Parathyroid adenoma (tissue), 2 donors: ENCODE measurements around the gene CUZD1.
"Not testable (repeated sequence)": the region's sequence is repeated elsewhere in the genome, so short reads cannot be mapped to it uniquely, and the experiment has no call there.

ENCODE experiments used
- H2AFZ ChIP-seq: fragments of 300-600 bp; sonication (generic); one replicate; pipeline ENCODE4 v1.7.0; 2017; ENCODE audit warnings: antibody characterized with exemption, mild to moderate bottlenecking
- H3K27ac ChIP-seq: fragments of 300-600 bp; sonication (generic); one replicate; pipeline ENCODE4 v1.7.0; 2017
- H3K27me3 ChIP-seq: fragments of 300-600 bp; sonication (generic); one replicate; pipeline ENCODE4 v1.7.0; 2017; ENCODE audit warnings: low read length; ENCODE audit not compliant: control insufficient read depth, insufficient read depth
- H3K36me3 ChIP-seq: fragments of 300-600 bp; sonication (generic); one replicate; pipeline ENCODE4 v1.7.0; 2017; ENCODE audit warnings: low read length; ENCODE audit not compliant: control insufficient read depth, insufficient read depth
- H3K4me1 ChIP-seq: fragments of 300-600 bp; sonication (generic); one replicate; pipeline ENCODE4 v1.7.0; 2017; ENCODE audit warnings: control low read depth
- H3K4me2 ChIP-seq: fragments of 300-600 bp; sonication (generic); one replicate; pipeline ENCODE4 v1.7.0; 2017; ENCODE audit warnings: low read length
- H3K4me3 ChIP-seq: fragments of 300-600 bp; sonication (generic); one replicate; pipeline ENCODE4 v1.7.0; 2017; ENCODE audit warnings: low read depth, low read length
- H3K79me2 ChIP-seq: fragments of 300-600 bp; sonication (generic); one replicate; pipeline ENCODE4 v1.7.0; 2017; ENCODE audit warnings: control low read depth
- H3K9ac ChIP-seq: fragments of 300-600 bp; sonication (generic); one replicate; pipeline ENCODE4 v1.7.0; 2017; ENCODE audit warnings: mild to moderate bottlenecking
- H3K9me3 ChIP-seq: fragments of 300-600 bp; sonication (generic); one replicate; pipeline ENCODE4 v1.7.0; 2017; ENCODE audit warnings: low read length; ENCODE audit not compliant: control insufficient read depth
- CTCF ChIP-seq: fragments of 300-600 bp; sonication (generic); IDR thresholded peaks from one replicate; pipeline ENCODE4 v1.7.0; 2017; ENCODE audit warnings: antibody characterized with exemption, mild to moderate bottlenecking
- donor health status: primary hyperparathyroidism.

CUZD1 gene

GRCh38 chr10:122875843-122876466 is 30.3 kb upstream of the CUZD1 start:
- Histone ChIP-seq H3K36me3 (no peaks in the 10 kb centered on the region), H3K9me3 (no peaks in the 10 kb centered on the region), H3K4me3 (no peak overlapping the region), H3K27me3 (no peaks in the 10 kb centered on the region), H3K79me2 (peaks cover 7% of the 10 kb centered on the region), H3K4me2 (no peak overlapping the region), H3K27ac (no peak overlapping the region), H3K9ac (no peak overlapping the region), H3K4me1 (no peaks in the 10 kb centered on the region), H2AFZ (no peak overlapping the region)
- TF ChIP-seq CTCF: no peak

GRCh38 chr10:122871947-122872346 is 26.3 kb upstream of the CUZD1 start:
- not testable (repeated sequence) for H3K27me3 ChIP-seq, H3K27ac ChIP-seq, H2AFZ ChIP-seq, H3K4me2 ChIP-seq, H3K79me2 ChIP-seq, H3K4me3 ChIP-seq, H3K9me3 ChIP-seq, H3K4me1 ChIP-seq, H3K9ac ChIP-seq, H3K36me3 ChIP-seq

- H3K4me3 ChIP-seq, H3K4me2 ChIP-seq, H3K9ac ChIP-seq, H3K27ac ChIP-seq, H3K79me2 ChIP-seq, H3K4me1 ChIP-seq, H2AFZ ChIP-seq, H3K36me3 ChIP-seq, H3K27me3 ChIP-seq, H3K9me3 ChIP-seq: not testable (repeated sequence)
Observed at GRCh38 chr10:122868768-122869167, 23.1 kb upstream of the CUZD1 start.

- H2AFZ ChIP-seq, H3K4me2 ChIP-seq, H3K4me3 ChIP-seq, H3K9me3 ChIP-seq, H3K4me1 ChIP-seq, H3K9ac ChIP-seq, H3K27me3 ChIP-seq, H3K27ac ChIP-seq, H3K79me2 ChIP-seq, H3K36me3 ChIP-seq: not testable (repeated sequence)
Observed at GRCh38 chr10:122866757-122867482, 21.3 kb upstream of the CUZD1 start.

GRCh38 chr10:122864901-122865300 is 19.2 kb upstream of the CUZD1 start:
- no peak for TF ChIP-seq CTCF
- H3K9ac ChIP-seq: no peak overlapping the region
- H3K4me3 ChIP-seq: no peak overlapping the region
- H3K9me3 ChIP-seq: no peaks in the 10 kb centered on the region
- no peak overlapping the region for H2AFZ ChIP-seq
- H3K4me2 ChIP-seq: no peak overlapping the region
- H3K36me3 ChIP-seq: no peaks in the 10 kb centered on the region
- no peaks in the 10 kb centered on the region for H3K4me1 ChIP-seq
- no peak overlapping the region for H3K27ac ChIP-seq
- no peaks in the 10 kb centered on the region for H3K27me3 ChIP-seq
- H3K79me2 ChIP-seq: no peaks in the 10 kb centered on the region

- Histone ChIP-seq H3K4me1 (no peaks in the 10 kb centered on the region), H2AFZ (no peak overlapping the region), H3K27me3 (no peaks in the 10 kb centered on the region), H3K27ac (no peak overlapping the region), H3K4me3 (no peak overlapping the region), H3K36me3 (no peaks in the 10 kb centered on the region), H3K79me2 (no peaks in the 10 kb centered on the region), H3K9me3 (no peaks in the 10 kb centered on the region), H3K4me2 (no peak overlapping the region), H3K9ac (no peak overlapping the region)
- TF ChIP-seq CTCF: no peak
Observed at GRCh38 chr10:122864194-122864592, 18.5 kb upstream of the CUZD1 start.
